ENCODE results near the gene VKORC1L1.
"Not testable (repeated sequence)": the region's sequence is repeated elsewhere in the genome, so short reads cannot be mapped to it uniquely, and the experiment has no call there.

GRCh38 chr7:65885533-65885932 lies 12.7 kb downstream of the VKORC1L1 start:
- TF ChIP-seq CTCF (conservative IDR thresholded peaks at IDR 0.05; ENCODE audit: low read length); EZH2phosphoT487 (IDR thresholded peaks at IDR 0.05; ENCODE audit: borderline replicate concordance): not testable (repeated sequence)
